ENCODE data around the gene CNTN4. TPM values are rescaled to one million over a fixed set of nuclear protein-coding genes. Genes with fewer than 3 reads are reported as not detected.

The CNTN4 gene
- total and polyA plus RNA-seq, 4 donors: 1.2 to 3.8 (median 2.6) TPM

GRCh38 chr3:3027976-3028567 lies 929.4 kb downstream of the CNTN4 start:
- Histone ChIP-seq H3K27ac (ENCODE audit: low read depth in 1 of 2, low read length in 2 of 2) (no peak overlapping the region), H3K4me1 (ENCODE audit: control insufficient read depth in 4 of 4, insufficient read depth in 4 of 4, low read length in 3 of 4) (no peaks in the 10 kb centered on the region), H3K27me3 (ENCODE audit: control insufficient read depth in 4 of 4, insufficient read depth in 4 of 4, low read length in 3 of 4) (no peaks in the 10 kb centered on the region), H3K9me3 (ENCODE audit: control insufficient read depth in 4 of 4, low read length in 3 of 4) (no peaks in the 10 kb centered on the region), H3K9ac (ENCODE audit: low read depth in 1 of 2, low read length in 2 of 2) (no peak overlapping the region), H3K4me3 (ENCODE audit: low read depth in 1 of 3, low read length in 3 of 3) (no peak overlapping the region), H3K36me3 (ENCODE audit: control insufficient read depth in 4 of 4, insufficient read depth in 3 of 4, low read depth in 1 of 4, low read length in 3 of 4) (no peaks in the 10 kb centered on the region)
- WGBS: 82% methylated on average over 5 of the region's 5 CpGs
- TF ChIP-seq RXRA (IDR thresholded peaks at IDR 0.05) (no peak), HNF4G (IDR thresholded peaks at IDR 0.05) (no peak), FOXA1 (IDR thresholded peaks at IDR 0.05) (no peak), ZBTB33 (IDR thresholded peaks at IDR 0.05) (no peak), CTCF (IDR thresholded peaks at IDR 0.05; ENCODE audit: low read depth, low read length, missing input control) (no peak), HNF4A (conservative IDR thresholded peaks at IDR 0.05) (no peak), EGR1 (IDR thresholded peaks at IDR 0.05; ENCODE audit: low read depth in 2 of 2) (no peak), JUND (IDR thresholded peaks at IDR 0.05) (no peak), SP1 (IDR thresholded peaks at IDR 0.05) (no peak), RAD21 (IDR thresholded peaks at IDR 0.05) (no peak), FOXA2 (IDR thresholded peaks at IDR 0.05) (no peak)
- no peak for DNase-seq (ENCODE audit: low spot score)

- H3K4me1 ChIP-seq (ENCODE audit: control insufficient read depth in 4 of 4, insufficient read depth in 4 of 4, low read length in 3 of 4): no peaks in the 10 kb centered on the region
- WGBS: 73% methylated on average over 4 of the region's 4 CpGs
- H3K27me3 ChIP-seq (ENCODE audit: control insufficient read depth in 4 of 4, insufficient read depth in 4 of 4, low read length in 3 of 4): no peaks in the 10 kb centered on the region
- DNase-seq (ENCODE audit: low spot score): no peak
- no peaks in the 10 kb centered on the region for H3K36me3 ChIP-seq (ENCODE audit: control insufficient read depth in 4 of 4, insufficient read depth in 3 of 4, low read depth in 1 of 4, low read length in 3 of 4)
- no peak overlapping the region for H3K27ac ChIP-seq (ENCODE audit: low read depth in 1 of 2, low read length in 2 of 2)
- H3K9ac ChIP-seq (ENCODE audit: low read depth in 1 of 2, low read length in 2 of 2): no peak overlapping the region
- TF ChIP-seq RXRA (IDR thresholded peaks at IDR 0.05) (peak in 1 of 2 donors; percentile 17), RAD21 (IDR thresholded peaks at IDR 0.05) (no peak)
- no peaks in the 10 kb centered on the region for H3K9me3 ChIP-seq (ENCODE audit: control insufficient read depth in 4 of 4, low read length in 3 of 4)
- H3K4me3 ChIP-seq (ENCODE audit: low read depth in 1 of 3, low read length in 3 of 3): no peak overlapping the region
These were observed 932.7 kb downstream of the CNTN4 start for GRCh38 chr3:3031326-3031725.

- no peak for DNase-seq (ENCODE audit: low spot score)
- Histone ChIP-seq H3K4me3 (ENCODE audit: low read depth in 1 of 3, low read length in 3 of 3) (no peak overlapping the region), H3K4me1 (ENCODE audit: control insufficient read depth in 4 of 4, insufficient read depth in 4 of 4, low read length in 3 of 4) (no peaks in the 10 kb centered on the region), H3K9me3 (ENCODE audit: control insufficient read depth in 4 of 4, low read length in 3 of 4) (no peaks in the 10 kb centered on the region), H3K27ac (ENCODE audit: low read depth in 1 of 2, low read length in 2 of 2) (no peak overlapping the region), H3K9ac (ENCODE audit: low read depth in 1 of 2, low read length in 2 of 2) (no peak overlapping the region), H3K36me3 (ENCODE audit: control insufficient read depth in 4 of 4, insufficient read depth in 3 of 4, low read depth in 1 of 4, low read length in 3 of 4) (no peaks in the 10 kb centered on the region), H3K27me3 (ENCODE audit: control insufficient read depth in 4 of 4, insufficient read depth in 4 of 4, low read length in 3 of 4) (no peaks in the 10 kb centered on the region)
- WGBS: 88% methylated on average over 13 of the region's 13 CpGs
- TF ChIP-seq FOXA2 (IDR thresholded peaks at IDR 0.05) (no peak), GABPA (IDR thresholded peaks at IDR 0.05 in 1 of 2, conservative IDR thresholded peaks at IDR 0.05 in 1 of 2) (no peak), ATF3 (IDR thresholded peaks at IDR 0.05) (no peak), JUND (IDR thresholded peaks at IDR 0.05) (no peak), HNF4G (IDR thresholded peaks at IDR 0.05) (no peak), RXRA (IDR thresholded peaks at IDR 0.05) (no peak), CTCF (IDR thresholded peaks at IDR 0.05; ENCODE audit: low read depth, low read length, missing input control) (no peak), NR2F2 (IDR thresholded peaks at IDR 0.05) (no peak), ZBTB33 (IDR thresholded peaks at IDR 0.05) (no peak), RAD21 (IDR thresholded peaks at IDR 0.05) (no peak), TAF1 (conservative IDR thresholded peaks at IDR 0.05) (no peak)
These were observed 938.5 kb downstream of the CNTN4 start for GRCh38 chr3:3037156-3037555.

Data from liver (tissue), 9 donors.